ENCODE results near the gene PTPRS. TPM values are rescaled to one million over a fixed set of nuclear protein-coding genes. Genes with fewer than 3 reads are reported as not detected.

The PTPRS gene
- total and polyA plus RNA-seq, 2 of the 8 experiments (the other 6 are each of a cell fraction or from before 2014, with no cell fraction given), result 96.8 to 223 TPM

DNA sequence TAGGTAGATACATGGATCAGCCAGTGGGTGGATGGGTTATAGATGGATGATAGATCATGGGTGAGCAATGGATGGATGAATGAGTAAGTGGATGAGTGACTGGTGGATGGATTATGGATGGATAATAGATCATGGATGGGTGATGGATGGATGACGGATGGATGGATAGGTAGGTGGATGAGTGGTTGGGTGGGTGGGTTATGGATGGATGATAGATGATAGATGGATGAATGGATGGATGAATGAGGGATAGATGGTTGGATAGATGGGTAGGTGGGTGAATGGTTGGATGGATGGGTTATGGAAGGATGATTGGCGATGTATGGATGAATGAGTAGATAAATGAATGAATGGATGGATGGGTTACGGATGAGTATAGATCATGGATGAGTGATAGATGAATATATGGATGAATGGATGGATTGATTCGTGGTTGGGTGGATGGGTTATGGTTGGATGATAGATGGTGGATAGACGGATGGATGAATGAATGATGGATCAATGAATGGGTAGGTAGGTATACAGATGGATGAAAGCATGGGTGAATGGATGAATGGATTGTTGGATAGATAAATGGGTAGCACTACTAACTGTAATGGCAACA, 27.0 kb upstream of the PTPRS start (continued):
- TF ChIP-seq HDAC2 (IDR thresholded peaks at IDR 0.05; ENCODE audit: borderline replicate concordance in 1 of 2, low read depth in 2 of 2, low read length in 2 of 2), result no peak
- TF ChIP-seq, protein P1, sequence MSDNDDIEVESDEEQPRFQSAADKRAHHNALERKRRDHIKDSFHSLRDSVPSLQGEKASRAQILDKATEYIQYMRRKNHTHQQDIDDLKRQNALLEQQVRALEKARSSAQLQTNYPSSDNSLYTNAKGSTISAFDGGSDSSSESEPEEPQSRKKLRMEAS (IDR thresholded peaks at IDR 0.05), result no peak
- no peak for TF ChIP-seq YY1 (IDR thresholded peaks at IDR 0.05; ENCODE audit: low read depth, low read length)
- TF ChIP-seq, protein P2, sequence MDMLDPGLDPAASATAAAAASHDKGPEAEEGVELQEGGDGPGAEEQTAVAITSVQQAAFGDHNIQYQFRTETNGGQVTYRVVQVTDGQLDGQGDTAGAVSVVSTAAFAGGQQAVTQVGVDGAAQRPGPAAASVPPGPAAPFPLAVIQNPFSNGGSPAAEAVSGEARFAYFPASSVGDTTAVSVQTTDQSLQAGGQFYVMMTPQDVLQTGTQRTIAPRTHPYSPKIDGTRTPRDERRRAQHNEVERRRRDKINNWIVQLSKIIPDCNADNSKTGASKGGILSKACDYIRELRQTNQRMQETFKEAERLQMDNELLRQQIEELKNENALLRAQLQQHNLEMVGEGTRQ (IDR thresholded peaks at IDR 0.05; ENCODE audit: low read length), result no peak
- TF ChIP-seq MAFK (IDR thresholded peaks at IDR 0.05; ENCODE audit: low read depth, low read length), result no peak
- no peak for TF ChIP-seq CTBP2 (IDR thresholded peaks at IDR 0.05; ENCODE audit: borderline replicate concordance, insufficient read depth, insufficient read length, low read length)
- no peak for TF ChIP-seq JUND (IDR thresholded peaks at IDR 0.05; ENCODE audit: low read length)
- no peak for TF ChIP-seq EGR1 (IDR thresholded peaks at IDR 0.05; ENCODE audit: borderline replicate concordance, low read depth, low read length)
- TF ChIP-seq GTF2F1 (IDR thresholded peaks at IDR 0.05; ENCODE audit: borderline replicate concordance, low read depth, low read length), result no peak

All from H1 (cell line).